T-helper 2 cell (primary cell): ENCODE results near the gene DUSP11.

Experiments used
- DNase-seq, 5 experiments: peaks; one replicate each; pipeline versions ENCODE4 v3.0.0 to v3.0.0-alpha.2; 2012 to 2022

Gene DUSP11

DNA sequence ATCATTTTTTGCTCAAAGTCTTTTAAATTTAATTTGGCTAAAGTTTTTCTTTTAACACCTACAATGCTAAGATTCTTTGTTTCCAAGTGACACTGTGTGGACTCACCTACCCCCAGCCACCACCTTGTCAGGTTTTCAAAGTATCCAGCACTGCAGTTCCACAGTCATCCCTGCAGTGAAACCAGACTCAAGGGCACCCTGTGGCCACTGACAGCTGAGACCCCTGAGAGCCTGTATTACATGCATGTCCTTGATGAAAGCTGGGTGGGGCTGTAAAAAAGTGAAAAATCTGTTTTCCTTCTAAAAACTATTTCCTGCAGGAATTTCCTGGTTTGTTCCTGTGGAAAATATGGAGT lies 62.7 kb downstream of the DUSP11 start:
- DNase-seq: no peak

DNA sequence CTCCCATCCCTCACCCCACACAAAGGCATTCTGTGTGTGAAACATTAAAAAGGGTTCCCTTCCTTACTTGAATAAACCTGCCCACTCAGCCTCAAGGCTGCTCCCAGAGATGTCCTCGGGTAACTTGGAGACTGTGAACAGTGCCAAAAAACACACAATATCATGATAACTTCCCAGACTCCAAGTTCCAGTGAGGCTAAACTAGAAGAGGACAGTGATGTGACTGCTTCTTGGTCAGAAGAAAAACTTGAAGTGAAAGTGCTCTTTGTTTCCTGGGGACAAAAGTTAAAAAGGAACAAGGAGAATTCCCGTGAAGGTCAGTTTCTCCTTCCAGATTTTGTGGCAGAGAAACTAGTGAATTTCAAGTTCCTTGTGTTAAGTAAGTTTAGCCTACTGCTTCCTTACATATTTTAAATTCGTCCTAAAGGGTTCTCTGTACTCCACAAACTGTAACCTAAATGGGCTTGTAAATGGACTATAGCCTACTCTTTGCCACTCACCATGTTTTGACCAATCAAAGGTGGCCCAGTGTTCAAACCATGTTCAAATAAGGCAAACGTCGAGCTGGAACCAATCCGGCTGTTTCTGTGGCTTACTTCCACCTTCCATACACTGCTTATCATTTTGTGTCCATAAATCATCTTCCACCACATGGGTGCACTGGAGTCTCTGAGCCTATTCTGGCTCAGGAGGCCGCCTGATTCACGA lies 63.2 kb downstream of the DUSP11 start:
- DNase-seq: no peak

DNA sequence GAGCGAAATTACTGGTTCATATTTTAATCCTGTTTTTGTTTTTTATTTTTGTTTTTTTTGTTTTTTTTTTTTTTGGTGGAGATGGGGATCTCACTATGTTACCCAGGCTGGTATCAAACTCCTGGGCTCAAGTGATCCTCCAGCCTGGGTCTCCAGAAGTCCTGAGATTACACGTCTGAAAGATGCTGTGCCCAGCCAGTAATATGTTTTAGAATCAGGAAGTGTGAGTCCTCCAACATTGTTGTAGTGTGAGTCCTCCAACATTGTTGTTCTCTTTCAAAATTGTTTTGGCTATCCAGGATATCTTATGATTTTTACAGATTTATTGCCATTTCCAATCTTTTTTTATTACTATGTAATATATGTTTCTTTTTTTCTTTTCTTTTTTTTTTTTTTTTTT lies 65.8 kb downstream of the DUSP11 start:
- DNase-seq: no peak
